Measurements from ENCODE around the gene PRKG1.

DNA sequence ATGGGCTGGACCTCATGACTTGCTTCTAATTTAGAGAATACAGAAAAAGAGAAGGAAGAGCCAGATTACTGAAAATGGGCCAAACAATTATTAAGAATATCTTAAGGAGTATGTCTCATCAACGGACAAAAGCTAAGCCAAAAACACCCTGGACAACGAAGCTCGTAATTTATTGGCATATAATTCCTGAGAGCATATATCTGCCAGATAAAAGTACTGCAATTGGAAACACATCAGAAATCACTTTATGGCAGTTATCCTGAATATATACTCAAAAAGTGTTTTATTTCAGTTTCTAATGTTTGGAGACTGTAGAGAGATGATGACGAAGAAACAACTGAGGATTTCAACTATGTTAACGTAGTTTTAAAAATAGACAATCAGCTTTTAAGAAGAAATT lies 413.3 kb downstream of the PRKG1 start:
- TF ChIP-seq, protein P1, sequence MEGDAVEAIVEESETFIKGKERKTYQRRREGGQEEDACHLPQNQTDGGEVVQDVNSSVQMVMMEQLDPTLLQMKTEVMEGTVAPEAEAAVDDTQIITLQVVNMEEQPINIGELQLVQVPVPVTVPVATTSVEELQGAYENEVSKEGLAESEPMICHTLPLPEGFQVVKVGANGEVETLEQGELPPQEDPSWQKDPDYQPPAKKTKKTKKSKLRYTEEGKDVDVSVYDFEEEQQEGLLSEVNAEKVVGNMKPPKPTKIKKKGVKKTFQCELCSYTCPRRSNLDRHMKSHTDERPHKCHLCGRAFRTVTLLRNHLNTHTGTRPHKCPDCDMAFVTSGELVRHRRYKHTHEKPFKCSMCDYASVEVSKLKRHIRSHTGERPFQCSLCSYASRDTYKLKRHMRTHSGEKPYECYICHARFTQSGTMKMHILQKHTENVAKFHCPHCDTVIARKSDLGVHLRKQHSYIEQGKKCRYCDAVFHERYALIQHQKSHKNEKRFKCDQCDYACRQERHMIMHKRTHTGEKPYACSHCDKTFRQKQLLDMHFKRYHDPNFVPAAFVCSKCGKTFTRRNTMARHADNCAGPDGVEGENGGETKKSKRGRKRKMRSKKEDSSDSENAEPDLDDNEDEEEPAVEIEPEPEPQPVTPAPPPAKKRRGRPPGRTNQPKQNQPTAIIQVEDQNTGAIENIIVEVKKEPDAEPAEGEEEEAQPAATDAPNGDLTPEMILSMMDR (IDR thresholded peaks at IDR 0.05): no peak
- TF ChIP-seq POLR2A (IDR thresholded peaks at IDR 0.05): no peak
- TF ChIP-seq EP300 (IDR thresholded peaks at IDR 0.05): no peak
